H1 (cell line): ENCODE results near the gene UMPS. TPM values are rescaled to one million over a fixed set of nuclear protein-coding genes. Genes with fewer than 3 reads are reported as not detected.

ENCODE experiments used
- E2F6 ChIP-seq: IDR thresholded peaks from 2 replicates; pipeline ENCODE4 v1.6.1; 2012; ENCODE audit warnings: inconsistent platforms
- NANOG ChIP-seq: IDR thresholded peaks from 2 replicates; pipeline ENCODE4 v1.6.1; 2011; ENCODE audit warnings: low read length, low read depth, mild to moderate bottlenecking, inconsistent platforms; ENCODE audit not compliant: insufficient read depth, poor library complexity, severe bottlenecking
- RNF2 ChIP-seq: fragments of 200-900, 300-1000 bp; sonication (generic); IDR thresholded peaks from 2 replicates; pipeline ENCODE4 v1.7.1; 2016; ENCODE audit warnings: borderline replicate concordance, low read depth, mild to moderate bottlenecking, antibody characterized with exemption, low read length; ENCODE audit not compliant: poor library complexity, severe bottlenecking; ENCODE audit errors: missing control alignments
- polyA plus RNA-seq, 7 experiments: library from polyadenylated mRNA; depleted of rRNA in 3 of 7; stranded (reverse) in 5 of 7; unstranded in 2 of 7; fragments of >200 nt in 5 of 7; fragments of 200-250 nt in 2 of 7; gene quantifications; 1 replicate in 5 of 7; 2 replicates in 1 of 7; 4 replicates in 1 of 7; pipeline versions ENCODE4 v1.2.1 to v1.2.3, GENCODE V29; 2011 to 2013; ENCODE audit warnings: missing spikeins in 2 of 7, mixed read lengths in 2 of 7
- total RNA-seq: library from RNA; stranded (reverse); fragmentation: NEBNext Ultra II Directional; extraction: Animal tissue kit (Norgen Biotek cat#: 25700); gene quantifications from 2 replicates; pipeline ENCODE4 v1.2.1, GENCODE V29; 2021

UMPS gene
- total and polyA plus RNA-seq, 2 of the 8 experiments (the other 6 are each of a cell fraction or from before 2014, with no cell fraction given) = 32.8 to 59.0 TPM

GRCh38 chr3:124776856-124777255 is 46.6 kb downstream of the UMPS start (continued):
- no peak for TF ChIP-seq RNF2
- no peak for TF ChIP-seq E2F6
- no peak for TF ChIP-seq NANOG
